Measurements from ENCODE around the gene METTL13. TPM values are rescaled to one million over a fixed set of nuclear protein-coding genes. Genes with fewer than 3 reads are reported as not detected.
A peak's percentile ranks its signal among the peaks of the same experiment; 100 is the strongest.

Gene METTL13
- total and polyA plus RNA-seq, 2 donors (not counting 1 experiment from before 2014, with no cell fraction given): 27.3 to 38.0 TPM

DNA sequence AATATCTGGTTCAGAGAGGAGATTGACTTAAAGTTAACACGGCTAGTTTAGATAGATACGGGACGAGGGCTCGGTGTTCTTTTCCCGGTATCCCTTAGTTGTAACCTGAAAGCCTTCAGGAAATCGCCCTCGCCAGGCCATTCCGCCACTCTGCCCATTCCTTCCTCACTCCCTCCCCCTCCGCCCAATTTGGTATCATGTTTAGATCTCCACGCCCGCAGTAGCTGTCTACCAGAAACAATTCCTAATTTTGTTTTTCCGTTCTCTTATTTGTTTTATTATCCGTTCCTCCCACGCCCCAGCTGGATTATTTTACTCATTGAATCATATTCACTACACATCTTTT is 38.9 kb upstream of the METTL13 start:
- H3K79me2 ChIP-seq (ENCODE audit: control insufficient read depth, insufficient read depth, low read length): peaks cover 35% of the 10 kb centered on the region
- H3K27ac ChIP-seq (ENCODE audit: insufficient read depth, low read length): peak overlapping the region; percentile 93
- peak; percentile 54 to 61 for DNase-seq (ENCODE audit: low read depth in 2 of 2)
- H3K27me3 ChIP-seq (ENCODE audit: control insufficient read depth, insufficient read depth, low read length): no peaks in the 10 kb centered on the region
- H3K4me1 ChIP-seq (ENCODE audit: control insufficient read depth, extremely low read depth, insufficient read depth, low read length): peaks cover 16% of the 10 kb centered on the region
- H3K9ac ChIP-seq (ENCODE audit: insufficient read depth, low read length): peak overlapping the region; percentile 78
- peak overlapping the region; percentile 77 for H3K4me2 ChIP-seq (ENCODE audit: extremely low read depth, insufficient read depth, low read length)
- no peaks in the 10 kb centered on the region for H4K20me1 ChIP-seq (ENCODE audit: control insufficient read depth, extremely low read depth, insufficient read depth, low read length)
- TF ChIP-seq CTCF (conservative IDR thresholded peaks at IDR 0.05 in 1 of 2, IDR thresholded peaks at IDR 0.05 in 1 of 2; ENCODE audit: low read depth in 1 of 2, low read length in 2 of 2) (no peak), EZH2 (IDR thresholded peaks at IDR 0.05; ENCODE audit: low read length, missing control alignments) (no peak)
- peak overlapping the region; percentile 74 to 90 (median 82) for H3K4me3 ChIP-seq (replicated peaks in 1 of 4; ENCODE audit: control extremely low read depth in 1 of 4, insufficient read depth in 1 of 4, low read depth in 3 of 4, low read length in 4 of 4)
- H3K36me3 ChIP-seq (ENCODE audit: control insufficient read depth, insufficient read depth, low read length): no peaks in the 10 kb centered on the region
- H3K9me3 ChIP-seq (ENCODE audit: control insufficient read depth, insufficient read depth, low read depth, low read length): no peaks in the 10 kb centered on the region
- peak overlapping the region; percentile 66 for H2AFZ ChIP-seq (ENCODE audit: low read length)

DNA sequence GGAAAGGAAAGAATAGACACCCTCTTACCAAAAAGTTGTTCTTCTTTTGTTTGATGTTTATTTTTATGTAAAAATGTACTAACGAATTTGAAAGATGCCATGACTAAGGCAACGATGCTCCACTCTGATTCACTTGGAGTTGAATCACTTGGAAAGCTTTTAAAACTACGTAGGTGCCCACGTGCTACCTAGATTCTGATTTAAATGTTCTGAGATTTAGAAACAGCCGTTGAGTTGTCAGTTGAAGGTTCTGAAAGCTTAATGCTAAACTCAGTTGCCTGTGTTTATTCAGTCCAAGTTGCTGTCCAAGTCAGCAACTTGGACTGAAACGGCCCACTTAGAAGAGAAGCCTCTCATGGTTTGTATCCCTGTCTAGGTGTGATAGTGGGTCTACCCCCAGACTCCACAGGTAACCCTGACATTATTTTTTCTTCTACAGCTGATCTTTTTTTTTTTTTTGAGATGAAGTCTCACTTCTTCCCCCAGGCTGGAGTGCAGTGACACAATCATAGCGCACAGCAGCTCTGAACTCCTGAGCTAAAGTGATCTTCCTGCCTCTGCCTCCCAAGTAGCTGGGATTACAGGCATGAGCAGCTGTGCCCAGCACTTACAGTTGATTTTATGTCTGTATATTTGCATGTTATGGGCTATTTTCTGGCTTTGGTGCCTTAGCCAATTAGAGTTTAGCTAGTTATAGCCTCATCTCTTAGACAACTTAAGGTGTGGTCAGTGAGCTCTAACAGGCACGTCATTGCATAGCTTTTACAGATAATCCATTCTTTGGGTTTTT is 38.2 kb upstream of the METTL13 start:
- no peaks in the 10 kb centered on the region for H3K27me3 ChIP-seq (ENCODE audit: control insufficient read depth, insufficient read depth, low read length)
- H3K4me1 ChIP-seq (ENCODE audit: control insufficient read depth, extremely low read depth, insufficient read depth, low read length): peaks cover 16% of the 10 kb centered on the region
- H3K36me3 ChIP-seq (ENCODE audit: control insufficient read depth, insufficient read depth, low read length): no peaks in the 10 kb centered on the region
- H3K4me3 ChIP-seq (replicated peaks in 1 of 4; ENCODE audit: control extremely low read depth in 1 of 4, insufficient read depth in 1 of 4, low read depth in 3 of 4, low read length in 4 of 4): peak overlapping the region; percentile 74 to 90 (median 82)
- H3K4me2 ChIP-seq (ENCODE audit: extremely low read depth, insufficient read depth, low read length): peak overlapping the region; percentile 77
- no peak overlapping the region for H2AFZ ChIP-seq (ENCODE audit: low read length)
- peaks cover 33% of the 10 kb centered on the region for H3K79me2 ChIP-seq (ENCODE audit: control insufficient read depth, insufficient read depth, low read length)
- peak overlapping the region; percentile 32 for H3K9ac ChIP-seq (ENCODE audit: insufficient read depth, low read length)
- peak overlapping the region; percentile 93 for H3K27ac ChIP-seq (ENCODE audit: insufficient read depth, low read length)
- TF ChIP-seq CTCF (conservative IDR thresholded peaks at IDR 0.05 in 1 of 2, IDR thresholded peaks at IDR 0.05 in 1 of 2; ENCODE audit: low read depth in 1 of 2, low read length in 2 of 2): no peak
- no peak for TF ChIP-seq EZH2 (IDR thresholded peaks at IDR 0.05; ENCODE audit: low read length, missing control alignments)
- H3K9me3 ChIP-seq (ENCODE audit: control insufficient read depth, insufficient read depth, low read depth, low read length): no peaks in the 10 kb centered on the region
- peak; percentile 87 to 88 for DNase-seq (ENCODE audit: low read depth in 2 of 2)
- H4K20me1 ChIP-seq (ENCODE audit: control insufficient read depth, extremely low read depth, insufficient read depth, low read length): no peaks in the 10 kb centered on the region

DNA sequence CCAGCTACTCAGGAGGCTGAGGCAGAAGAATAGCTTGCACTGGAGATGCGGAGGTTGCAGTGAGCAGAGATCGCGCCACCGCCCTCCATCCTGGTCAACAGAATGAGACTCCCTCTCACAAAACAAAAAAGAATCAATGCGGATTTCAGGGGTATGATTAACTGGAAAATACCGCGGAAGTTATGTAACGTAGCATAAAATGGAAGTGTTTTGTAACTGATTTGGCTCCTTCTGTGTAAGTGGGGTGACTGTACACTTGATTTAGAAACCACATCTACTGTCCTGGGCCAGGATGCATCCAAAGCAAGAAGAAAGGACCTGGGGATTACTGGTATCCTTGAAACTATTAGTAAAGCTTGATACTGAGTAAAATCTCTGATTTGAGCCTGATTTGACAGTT is 36.5 kb upstream of the METTL13 start:
- Histone ChIP-seq H3K4me2 (ENCODE audit: extremely low read depth, insufficient read depth, low read length) (no peak overlapping the region), H2AFZ (ENCODE audit: low read length) (no peak overlapping the region)
- DNase-seq (ENCODE audit: low read depth in 2 of 2): no peak

More for the DNA sequence above, 36.5 kb upstream of the METTL13 start:
- TF ChIP-seq EZH2 (IDR thresholded peaks at IDR 0.05; ENCODE audit: low read length, missing control alignments) (no peak), CTCF (conservative IDR thresholded peaks at IDR 0.05 in 1 of 2, IDR thresholded peaks at IDR 0.05 in 1 of 2; ENCODE audit: low read depth in 1 of 2, low read length in 2 of 2) (no peak)
- Histone ChIP-seq H3K4me1 (ENCODE audit: control insufficient read depth, extremely low read depth, insufficient read depth, low read length) (peaks cover 9% of the 10 kb centered on the region), H3K4me3 (replicated peaks in 1 of 4; ENCODE audit: control extremely low read depth in 1 of 4, insufficient read depth in 1 of 4, low read depth in 3 of 4, low read length in 4 of 4) (no peak overlapping the region), H3K36me3 (ENCODE audit: control insufficient read depth, insufficient read depth, low read length) (no peaks in the 10 kb centered on the region), H3K79me2 (ENCODE audit: control insufficient read depth, insufficient read depth, low read length) (peaks cover 17% of the 10 kb centered on the region), H3K27ac (ENCODE audit: insufficient read depth, low read length) (no peak overlapping the region), H3K9me3 (ENCODE audit: control insufficient read depth, insufficient read depth, low read depth, low read length) (no peaks in the 10 kb centered on the region), H3K9ac (ENCODE audit: insufficient read depth, low read length) (no peak overlapping the region), H3K27me3 (ENCODE audit: control insufficient read depth, insufficient read depth, low read length) (no peaks in the 10 kb centered on the region), H4K20me1 (ENCODE audit: control insufficient read depth, extremely low read depth, insufficient read depth, low read length) (no peaks in the 10 kb centered on the region)
